ENCODE data around the gene SGCA.

Gene SGCA

GRCh38 chr17:50165867-50166517, at the start of gene SGCA:
Gene SGCA (plus strand): TSS chr17:50166005. CDS start chr17:50166041, 36 bp downstream.
- in situ Hi-C loops (cut with HindIII; ENCODE audit: low sequenced_read_pairs) = no loop called here

- in situ Hi-C loops (cut with HindIII; ENCODE audit: low sequenced_read_pairs) = no loop called here
Observed at GRCh38 chr17:50117202-50118051, 48.4 kb upstream of the SGCA start.

DNA sequence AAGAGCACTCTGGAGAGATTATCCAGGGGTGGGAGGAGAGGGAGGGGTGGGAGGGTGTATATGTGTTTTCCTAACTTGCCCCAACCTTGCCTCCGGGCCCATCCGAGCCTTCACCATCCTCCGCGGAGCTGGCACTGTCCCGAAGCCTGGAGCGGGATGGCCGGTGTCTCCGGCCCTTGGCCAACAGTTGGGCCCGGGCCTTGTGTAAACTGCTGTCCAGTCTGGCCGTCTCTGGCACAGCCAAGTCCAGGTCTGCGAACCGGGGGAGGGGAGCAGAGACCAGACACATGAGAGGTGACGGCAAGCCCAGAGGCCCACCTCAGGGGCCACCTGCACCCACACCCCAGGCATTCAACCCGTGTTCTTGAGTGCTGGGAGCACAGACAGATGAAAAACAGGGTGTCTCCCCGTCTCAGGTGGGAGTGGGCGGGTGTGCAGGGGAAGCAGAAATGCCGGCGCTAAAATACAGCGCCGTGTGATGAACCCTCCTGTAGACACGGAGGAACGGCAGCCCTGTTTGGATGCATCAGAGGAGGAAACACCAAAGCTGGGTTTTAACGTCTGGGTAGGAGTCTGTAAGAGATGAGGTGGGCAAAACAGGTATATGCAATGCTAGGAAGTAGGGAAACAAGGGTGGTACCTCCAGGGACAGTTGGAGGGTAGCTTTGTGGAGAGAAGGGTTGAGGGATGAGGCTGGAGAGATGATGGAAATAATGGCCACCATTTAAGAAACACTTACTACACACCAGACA, 47.6 kb upstream of the SGCA start:
- in situ Hi-C loops (cut with HindIII; ENCODE audit: low sequenced_read_pairs) = no loop called here

DNA sequence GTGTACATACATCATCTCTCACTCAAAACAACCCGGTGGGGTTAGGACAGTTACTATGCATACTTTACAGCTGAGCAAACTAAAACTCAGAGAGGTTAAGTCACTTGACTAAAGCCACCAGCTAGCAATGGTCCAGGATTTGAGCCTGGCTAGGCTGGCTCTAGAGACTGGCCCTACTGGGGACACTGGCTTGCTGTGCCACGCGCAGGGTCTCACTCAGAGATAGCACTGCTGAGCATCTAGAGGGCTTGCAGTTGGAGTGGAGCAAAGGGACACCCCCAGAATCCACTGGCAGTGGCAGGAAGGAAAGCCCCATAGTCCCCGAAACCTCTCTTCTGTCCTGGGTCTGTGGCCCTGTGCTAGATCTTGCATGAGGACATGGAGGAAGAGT, 47.0 kb upstream of the SGCA start:
- in situ Hi-C loops (cut with HindIII; ENCODE audit: low sequenced_read_pairs) = no loop called here

GRCh38 chr17:50120475-50121253, 45.1 kb upstream of the SGCA start:
- in situ Hi-C loops (cut with HindIII; ENCODE audit: low sequenced_read_pairs) = no loop called here

- in situ Hi-C loops (cut with HindIII; ENCODE audit: low sequenced_read_pairs) = no loop called here
Observed at GRCh38 chr17:50122945-50123344, 42.9 kb upstream of the SGCA start.

DNA sequence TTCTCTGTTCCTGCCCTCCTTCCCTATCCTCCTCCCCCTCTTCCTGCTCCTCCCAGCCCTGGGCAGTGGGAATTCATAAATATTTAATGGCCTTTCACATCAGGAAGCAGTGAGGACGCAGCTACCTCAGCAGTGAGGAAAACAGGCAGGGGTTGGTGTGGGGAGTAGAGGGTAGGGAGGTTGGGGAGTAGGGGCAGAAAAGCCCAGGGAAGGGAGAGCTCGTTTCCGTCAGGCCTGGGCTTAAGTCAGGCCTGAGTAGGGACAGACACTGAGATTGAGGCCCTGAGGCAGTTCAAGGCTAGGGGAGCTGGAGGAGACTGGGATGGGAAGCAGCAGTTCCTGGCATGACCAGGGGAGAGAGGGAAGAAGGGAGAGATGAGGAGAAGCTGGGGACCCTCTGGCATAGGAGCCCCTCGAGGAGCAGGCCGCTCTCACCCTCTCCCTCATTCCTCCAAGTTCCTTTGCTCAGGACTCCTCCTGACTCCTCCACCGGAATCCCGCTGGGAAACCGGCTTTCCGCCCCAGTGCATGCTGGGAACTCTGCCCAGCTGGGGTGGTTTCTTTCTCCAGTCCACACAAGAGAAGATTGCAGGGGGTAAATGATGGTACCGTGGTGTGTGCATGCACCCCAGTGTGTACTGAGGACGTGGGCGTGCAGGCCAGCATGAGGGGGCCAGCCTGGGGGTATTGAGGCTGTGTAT, 42.0 kb upstream of the SGCA start:
- in situ Hi-C loops (cut with HindIII; ENCODE audit: low sequenced_read_pairs) = no loop called here

GRCh38 chr17:50125420-50125997, 40.3 kb upstream of the SGCA start:
- in situ Hi-C loops (cut with HindIII; ENCODE audit: low sequenced_read_pairs) = no loop called here

GRCh38 chr17:50127697-50128361, 38.0 kb upstream of the SGCA start:
- in situ Hi-C loops (cut with HindIII; ENCODE audit: low sequenced_read_pairs) = no loop called here

GRCh38 chr17:50128441-50129352, 37.1 kb upstream of the SGCA start:
- in situ Hi-C loops (cut with HindIII; ENCODE audit: low sequenced_read_pairs) = no loop called here

DNA sequence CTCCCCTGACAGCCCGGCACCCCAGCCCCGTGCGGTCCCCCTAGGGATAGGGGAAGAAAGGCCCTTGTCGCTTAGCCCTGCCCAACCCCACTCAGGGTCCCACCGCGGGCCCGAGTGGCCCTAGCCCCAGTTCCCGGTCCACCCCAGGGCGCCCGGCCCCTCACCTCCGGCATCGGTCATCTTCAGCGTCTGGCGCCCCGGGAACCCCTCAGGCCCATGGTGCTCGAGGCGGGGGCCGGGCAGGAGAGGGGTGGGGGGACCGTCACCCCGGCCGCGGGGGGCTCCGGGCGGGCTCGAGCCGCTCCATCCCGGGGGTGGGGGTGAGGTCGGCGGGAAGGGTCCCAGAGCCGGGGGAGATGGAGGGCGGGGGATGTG, 36.5 kb upstream of the SGCA start:
- in situ Hi-C loops (cut with HindIII; ENCODE audit: low sequenced_read_pairs) = no loop called here

DNA sequence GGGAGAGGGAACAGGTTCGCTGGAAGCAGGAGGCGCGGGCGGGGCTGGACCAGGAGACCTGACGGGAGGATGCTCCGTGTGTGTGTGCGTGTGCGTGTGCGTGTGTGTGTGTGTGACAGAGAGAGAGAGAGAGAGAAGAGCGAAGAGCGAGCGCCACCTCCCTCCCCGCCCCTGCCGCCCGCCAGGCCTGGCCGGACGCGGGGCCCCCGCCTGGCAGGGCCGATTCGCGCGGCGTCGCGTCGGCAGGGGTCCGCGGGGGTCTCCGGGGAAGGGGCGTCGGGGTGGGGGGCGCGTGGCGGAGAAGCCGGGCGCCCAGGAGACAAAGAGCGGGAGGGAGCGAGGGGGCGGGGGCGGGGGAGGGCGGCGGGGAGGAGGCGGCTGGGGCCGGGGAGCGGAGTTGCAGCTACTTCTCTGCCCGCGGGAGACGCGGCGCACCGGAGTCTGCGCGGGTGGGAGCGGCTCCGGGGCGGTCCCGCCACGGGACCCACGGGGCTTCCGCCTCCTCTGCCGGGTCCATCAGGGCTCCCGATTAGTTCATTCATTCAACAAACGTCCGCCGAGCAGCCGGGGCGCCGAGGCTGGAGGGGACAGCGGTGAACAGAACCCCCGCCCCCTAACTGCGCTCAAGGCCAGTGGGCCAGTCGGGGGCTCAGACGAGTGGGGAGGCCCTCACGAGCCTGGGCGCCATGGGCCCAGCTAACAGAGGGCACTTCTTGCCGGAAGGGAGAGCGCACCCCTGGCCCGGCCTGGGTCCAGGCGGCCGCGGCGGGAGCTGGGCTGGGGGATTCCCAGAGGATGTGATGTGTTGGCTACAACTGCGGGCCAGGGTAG, 35.9 kb upstream of the SGCA start, which contains the start of gene SAMD14:
Gene SAMD14, minus strand, starts transcription at position 433 of the 831 bp plus-strand sequence. CDS start 5,201 bp downstream, outside the sequence.
- in situ Hi-C loops (cut with HindIII; ENCODE audit: low sequenced_read_pairs) = loop anchor here (5.0 kb wide), 1 partner anchor 53 kb away; no protein-coding TSS in a partner anchor

DNA sequence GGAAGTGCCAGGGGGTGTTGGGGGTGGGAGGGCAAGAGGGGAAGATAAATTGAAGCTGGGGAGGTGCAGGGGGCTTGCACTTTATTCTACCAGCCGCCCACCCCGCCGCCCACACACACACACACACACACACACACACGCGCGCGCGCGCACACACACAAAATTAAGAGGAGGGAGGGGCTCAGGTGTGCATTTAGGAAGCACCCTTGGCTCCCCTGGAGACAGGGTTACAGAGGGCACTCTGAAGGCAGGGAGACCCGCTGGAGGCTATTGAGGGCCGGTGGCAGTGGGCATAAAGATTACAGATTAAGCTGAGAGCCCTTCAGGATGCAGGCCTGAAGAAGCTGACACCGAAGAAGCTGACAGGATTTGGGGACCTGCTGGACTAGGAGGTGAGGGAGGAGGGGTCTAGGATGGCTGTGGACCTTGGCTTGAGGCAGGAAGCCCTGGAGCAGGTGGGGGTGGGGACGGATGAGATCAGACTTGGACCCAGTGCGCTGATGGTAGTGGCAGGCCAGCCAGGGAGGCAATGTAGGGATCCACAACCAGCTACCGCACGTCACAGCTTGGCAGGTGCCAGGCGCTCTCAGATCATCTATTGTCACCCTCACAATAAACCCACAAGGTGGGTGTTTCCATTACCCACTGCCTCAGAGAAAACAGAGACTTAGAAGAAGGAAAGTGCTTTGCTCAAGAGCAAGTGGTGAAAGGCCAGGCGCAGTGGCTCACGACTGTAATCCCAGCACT, 35.1 kb upstream of the SGCA start:
- in situ Hi-C loops (cut with HindIII; ENCODE audit: low sequenced_read_pairs) = loop anchor here (5.0 kb wide), 1 partner anchor 53 kb away; no protein-coding TSS in a partner anchor

- in situ Hi-C loops (cut with HindIII; ENCODE audit: low sequenced_read_pairs) = loop anchor here (5.0 kb wide), 1 partner anchor 55 kb away; no protein-coding TSS in a partner anchor
Observed at GRCh38 chr17:50132104-50132794, 33.6 kb upstream of the SGCA start.

DNA sequence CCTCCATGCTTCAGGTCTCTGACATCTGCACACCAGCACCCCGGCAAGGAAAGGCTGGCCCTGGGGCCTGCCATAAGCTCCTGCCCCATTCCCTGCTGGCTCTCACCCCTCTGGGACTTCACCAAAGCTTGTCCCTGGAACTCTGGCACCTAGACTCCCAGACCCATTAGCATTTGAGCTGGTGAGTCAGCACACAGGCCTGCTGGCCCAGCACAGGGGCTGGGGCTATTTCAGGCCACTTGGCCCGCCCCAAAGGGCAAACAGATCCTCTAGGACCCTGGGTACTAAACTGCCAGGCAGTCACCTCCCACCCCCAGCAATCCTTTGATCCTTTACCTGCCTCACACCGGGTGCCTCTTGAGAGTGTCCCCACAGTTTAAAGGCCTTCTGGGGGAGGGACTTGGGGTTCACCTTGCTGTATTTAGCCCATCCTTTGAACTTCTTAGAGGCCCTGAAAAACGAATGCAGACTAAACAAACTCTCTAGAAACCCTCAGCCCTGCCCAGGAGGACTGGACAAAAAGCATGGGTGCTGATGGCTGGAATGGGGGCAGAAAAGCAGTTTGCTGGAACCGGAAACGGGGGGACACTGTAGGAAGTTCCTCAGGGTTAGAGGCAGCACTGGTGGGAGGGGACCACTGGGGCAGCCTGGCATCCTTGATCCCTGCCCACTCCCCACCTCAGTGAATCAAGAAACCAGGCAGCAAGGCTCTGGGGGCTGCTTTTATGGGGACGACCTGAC, 32.6 kb upstream of the SGCA start:
- in situ Hi-C loops (cut with HindIII; ENCODE audit: low sequenced_read_pairs) = loop anchor here (5.0 kb wide), 1 partner anchor 56 kb away; no protein-coding TSS in a partner anchor
